GM18526 (cell line): Measurements from ENCODE around the gene MTA3.

ENCODE experiments used
- POLR2A ChIP-seq: IDR thresholded peaks from 3 replicates; pipeline ENCODE4 v1.6.1; 2011; ENCODE audit not compliant: insufficient read length; ENCODE audit errors: extremely low read depth

Gene MTA3

GRCh38 chr2:42757981-42758740, 189.7 kb downstream of the MTA3 start:
- TF ChIP-seq POLR2A, result no peak

- TF ChIP-seq POLR2A, result no peak
Measured at GRCh38 chr2:42758751-42759150, 190.3 kb downstream of the MTA3 start.

- TF ChIP-seq POLR2A, result no peak
Measured at GRCh38 chr2:42761554-42761953, 193.1 kb downstream of the MTA3 start.

DNA sequence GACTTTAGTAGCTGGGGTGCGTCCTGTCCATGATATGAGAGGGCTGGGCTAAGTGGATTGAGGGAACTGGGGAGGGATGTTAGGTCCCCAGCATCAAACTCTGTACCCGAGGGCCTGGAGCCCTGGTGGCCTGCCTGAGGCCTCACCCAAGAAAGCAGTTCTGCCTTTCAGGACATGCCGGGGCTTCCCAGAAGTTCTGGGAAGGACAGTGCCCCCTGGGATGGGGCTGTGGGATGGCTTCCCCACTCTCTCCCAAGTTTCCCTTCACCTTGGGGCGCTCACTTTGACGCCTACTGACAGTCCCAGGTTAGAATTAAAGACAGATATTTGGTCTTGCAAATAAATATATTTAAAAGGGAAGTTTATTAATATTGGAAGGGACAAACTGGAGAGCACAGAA, 193.7 kb downstream of the MTA3 start:
- no peak for TF ChIP-seq POLR2A

- TF ChIP-seq POLR2A, result no peak
Measured at GRCh38 chr2:42762823-42763804, 194.7 kb downstream of the MTA3 start.

- TF ChIP-seq POLR2A, result no peak
Measured at GRCh38 chr2:42764096-42764495, 195.7 kb downstream of the MTA3 start, which contains the start of gene OXER1. TSS of gene OXER1 (minus strand) at chr2:42764135. CDS start at chr2:42764062, 73 bp downstream.

GRCh38 chr2:42764901-42765300, 196.5 kb downstream of the MTA3 start:
- TF ChIP-seq POLR2A, result no peak

- no peak for TF ChIP-seq POLR2A
Measured at GRCh38 chr2:42765686-42766085, 197.3 kb downstream of the MTA3 start.

- TF ChIP-seq POLR2A, result no peak
Measured at GRCh38 chr2:42767080-42767898, 198.9 kb downstream of the MTA3 start.

DNA sequence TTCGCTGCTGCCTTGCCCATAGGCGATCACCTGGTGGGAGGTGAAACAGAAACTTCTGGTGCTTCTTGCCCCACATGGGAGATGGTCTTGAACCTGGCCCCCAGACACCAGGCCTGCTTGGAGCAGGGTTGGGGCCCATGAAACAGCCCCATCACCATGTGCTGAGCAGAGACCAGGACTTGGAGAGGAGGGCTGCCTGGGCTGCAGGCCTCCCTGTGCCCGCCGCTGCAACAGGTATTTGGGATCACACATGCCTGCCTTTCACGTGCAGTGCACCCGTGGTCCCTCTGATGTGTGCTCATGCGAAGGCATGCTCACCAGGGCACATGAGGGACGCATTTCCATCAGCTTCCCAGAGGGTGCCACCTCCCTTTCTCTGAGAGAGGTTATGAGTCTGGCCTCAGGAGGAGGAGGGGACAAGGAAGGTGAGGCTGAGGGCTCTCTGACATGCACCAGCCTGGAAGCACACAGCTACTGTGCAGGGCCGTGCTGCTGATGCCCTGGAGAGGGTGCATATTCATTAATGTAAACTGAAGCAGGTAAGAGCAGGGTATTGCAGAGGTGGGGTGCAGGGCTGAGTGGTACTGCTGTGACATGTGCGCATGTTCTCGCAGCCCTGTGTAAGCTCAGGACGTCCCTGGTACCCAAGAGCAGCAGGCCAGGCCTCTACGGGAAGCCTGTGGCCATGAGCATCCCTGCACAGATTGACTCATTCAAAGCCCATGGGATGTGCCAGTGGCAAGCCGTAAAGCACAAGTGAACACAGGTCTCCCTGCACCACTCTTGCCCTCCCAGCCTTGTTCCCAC, 199.7 kb downstream of the MTA3 start:
- no peak for TF ChIP-seq POLR2A

DNA sequence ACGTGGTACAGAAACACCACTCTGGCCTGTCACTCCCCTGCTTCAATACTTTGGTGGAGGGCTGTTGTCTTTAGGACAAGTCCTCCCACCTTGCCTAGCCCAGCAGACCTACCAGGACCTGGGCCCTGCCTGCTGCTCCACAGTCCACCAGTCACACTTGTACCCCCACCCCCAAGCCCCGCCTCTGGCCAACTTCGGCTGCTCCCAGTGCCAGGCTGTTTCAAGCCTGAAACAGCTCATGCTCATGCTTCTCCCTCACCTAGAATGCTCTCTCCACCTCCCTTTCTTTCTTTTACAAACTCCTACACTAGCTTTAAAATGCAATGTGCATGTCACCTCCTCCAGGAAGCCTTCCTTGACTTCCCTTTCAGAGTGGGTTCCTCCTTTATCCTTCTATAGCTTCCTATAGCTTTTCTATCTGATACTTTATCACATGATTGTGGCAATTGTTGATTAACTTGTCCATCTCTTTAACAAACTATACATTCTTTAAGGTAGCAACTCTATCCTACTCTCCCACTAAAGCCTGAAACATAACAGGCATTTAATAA, 200.3 kb downstream of the MTA3 start:
- no peak for TF ChIP-seq POLR2A

- TF ChIP-seq POLR2A, result no peak
Measured at GRCh38 chr2:42769583-42770287, 201.3 kb downstream of the MTA3 start.
